GM18870 (cell line): ENCODE measurements around the gene CD276.
A peak's percentile ranks its signal among the peaks of the same experiment; 100 is the strongest.
"Not testable (repeated sequence)": the region's sequence is repeated elsewhere in the genome, so short reads cannot be mapped to it uniquely, and the experiment has no call there.

Source experiments
- ATAC-seq: cut with Tn5 transposase; IDR thresholded peaks from one replicate; pipeline ENCODE4 v1.9.1; 2021; ENCODE audit warnings: moderate library complexity; ENCODE audit not compliant: unreplicated experiment

Gene CD276

GRCh38 chr15:73684581-73685455, 635 bp downstream of the CD276 start:
- ATAC-seq: no peak

GRCh38 chr15:73685981-73686380, 1.8 kb downstream of the CD276 start:
- no peak for ATAC-seq

- no peak for ATAC-seq
These were observed 2.6 kb downstream of the CD276 start for GRCh38 chr15:73686781-73687256.

GRCh38 chr15:73687351-73687750, 3.2 kb downstream of the CD276 start:
- ATAC-seq: no peak

GRCh38 chr15:73688455-73688854, 4.3 kb downstream of the CD276 start:
- ATAC-seq: no peak

GRCh38 chr15:73691396-73691795, 7.2 kb downstream of the CD276 start:
- ATAC-seq: no peak

- ATAC-seq: no peak
These were observed 10.2 kb downstream of the CD276 start for GRCh38 chr15:73694419-73694818.

GRCh38 chr15:73695773-73696640, 11.8 kb downstream of the CD276 start:
- ATAC-seq: no peak

- ATAC-seq: no peak
These were observed 12.4 kb downstream of the CD276 start for GRCh38 chr15:73696641-73697001.

GRCh38 chr15:73697033-73697467, 12.9 kb downstream of the CD276 start:
- peak; percentile 70 for ATAC-seq

GRCh38 chr15:73699249-73700040, 15.3 kb downstream of the CD276 start:
- no peak for ATAC-seq

- ATAC-seq: no peak
These were observed 16.1 kb downstream of the CD276 start for GRCh38 chr15:73700041-73700842.

- ATAC-seq: not testable (repeated sequence)
These were observed 18.4 kb downstream of the CD276 start for GRCh38 chr15:73702311-73703239.

- ATAC-seq: not testable (repeated sequence)
These were observed 19.4 kb downstream of the CD276 start for GRCh38 chr15:73703601-73704000.

GRCh38 chr15:73704142-73704868, 20.1 kb downstream of the CD276 start:
- ATAC-seq: not testable (repeated sequence)

GRCh38 chr15:73704869-73705645, 20.9 kb downstream of the CD276 start:
- no peak for ATAC-seq

GRCh38 chr15:73708691-73709090, 24.5 kb downstream of the CD276 start:
- ATAC-seq: no peak

GRCh38 chr15:73709241-73709640, 25.1 kb downstream of the CD276 start:
- no peak for ATAC-seq
